Measurements from ENCODE around the gene IFNA7. TPM values are rescaled to one million over a fixed set of nuclear protein-coding genes. Genes with fewer than 3 reads are reported as not detected.
"Not testable (repeated sequence)": the region's sequence is repeated elsewhere in the genome, so short reads cannot be mapped to it uniquely, and the experiment has no call there.

Gene IFNA7
- polyA plus RNA-seq (ENCODE audit: insufficient read length in 3 of 3), result not detected
- long read RNA-seq, donor 1, result 0 reads
- long read RNA-seq, donor 2, result 0 reads
- long read RNA-seq, donor 3, result 0 reads
- long read RNA-seq, donor 4, result 0 reads
- long read RNA-seq, donor 5, result 0 reads
- long read RNA-seq, donor 6, result 0 reads
- long read RNA-seq, donor 7, result 0 reads
- long read RNA-seq, donor 8, result 0 reads
- long read RNA-seq, donor 9, result 0 reads
- long read RNA-seq, donor 10, result 0 reads
- long read RNA-seq, donor 11, result 0 reads
- long read RNA-seq, donor 12, result 0 reads
- long read RNA-seq, donor 13, result 0 reads
- long read RNA-seq, donor 14, result 0 reads
- long read RNA-seq, donor 15, result 0 reads
- long read RNA-seq, donor 16, result 0 reads

DNA sequence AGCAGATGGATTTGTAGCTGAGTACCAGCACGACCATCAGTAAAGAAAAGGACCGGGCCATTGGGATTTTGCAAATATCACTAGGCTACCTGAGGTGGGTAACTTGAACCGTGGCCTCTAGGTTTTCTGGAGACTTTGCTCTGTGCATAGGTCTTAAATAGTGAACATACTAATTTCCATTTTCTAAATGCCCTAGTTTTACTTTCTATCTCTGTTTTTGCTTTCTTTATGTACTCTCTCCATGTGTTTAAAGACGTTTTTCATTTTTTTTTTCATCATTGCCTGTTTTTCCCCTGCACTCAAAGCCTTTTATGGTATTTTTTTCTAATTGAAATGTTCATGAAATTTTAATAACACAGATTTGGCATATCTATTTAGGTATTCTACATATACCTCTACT is at the start of gene IFNA7:
IFNA7 (minus strand) TSS at position 101 of the 400 bp plus-strand sequence; CDS start at position 61, 40 bp downstream.
- not testable (repeated sequence) for DNase-seq (ENCODE audit: extremely low read depth in 1 of 11, low read depth in 9 of 11, low spot score in 4 of 11)

- DNase-seq (ENCODE audit: extremely low read depth in 1 of 11, low read depth in 9 of 11, low spot score in 4 of 11), result no peak
Observed at GRCh38 chr9:21251638-21252037, 49.6 kb upstream of the IFNA7 start.

GRCh38 chr9:21251190-21251589 is 49.2 kb upstream of the IFNA7 start:
- no peak for DNase-seq (ENCODE audit: extremely low read depth in 1 of 11, low read depth in 9 of 11, low spot score in 4 of 11)

DNA sequence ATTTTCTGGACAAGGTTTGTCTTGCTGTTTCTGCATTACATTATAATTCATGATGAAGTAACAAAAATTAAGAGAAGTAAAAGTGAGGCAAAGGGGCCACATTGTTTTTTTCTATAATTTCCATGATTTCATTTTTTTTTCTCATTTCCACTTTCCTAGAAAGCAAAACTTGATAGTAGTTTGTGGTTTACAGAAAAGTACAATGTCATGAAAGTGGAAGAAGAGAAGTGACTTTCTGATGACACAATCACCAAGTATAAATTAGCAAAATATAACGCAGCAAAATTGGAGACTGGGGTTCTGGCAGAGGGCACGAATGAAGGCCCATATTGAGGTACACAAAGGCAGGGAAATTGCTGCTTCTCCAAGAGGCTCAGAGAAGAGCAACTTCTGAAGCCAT is 42.8 kb upstream of the IFNA7 start:
- DNase-seq (ENCODE audit: extremely low read depth in 1 of 11, low read depth in 9 of 11, low spot score in 4 of 11), result no peak

DNA sequence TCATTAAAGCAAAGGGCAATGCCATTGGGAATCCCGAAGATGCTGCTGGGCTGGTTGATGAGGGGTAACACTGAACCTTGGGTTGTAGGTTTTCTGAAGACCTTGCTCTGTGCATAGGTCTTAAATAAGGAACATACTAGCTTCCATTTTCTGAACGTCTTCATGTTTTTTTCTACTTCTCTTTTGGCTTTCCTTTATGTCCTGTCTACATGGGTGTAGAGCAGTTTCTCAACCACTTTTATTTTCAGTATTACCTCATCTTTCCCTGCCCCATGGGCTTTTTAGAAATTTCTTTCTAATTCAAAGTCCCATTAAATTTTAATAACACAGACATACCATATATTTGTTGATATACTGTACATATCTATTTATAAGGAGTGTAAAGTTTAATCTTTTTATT is 37.9 kb upstream of the IFNA7 start, which contains the start of gene IFNA14:
IFNA14 (minus strand) TSS at position 95 of the 400 bp plus-strand sequence; CDS start at position 25, 70 bp downstream.
- DNase-seq (ENCODE audit: extremely low read depth in 1 of 11, low read depth in 9 of 11, low spot score in 4 of 11), result no peak

GRCh38 chr9:21236360-21236714 is 34.3 kb upstream of the IFNA7 start:
- not testable (repeated sequence) for DNase-seq (ENCODE audit: extremely low read depth in 1 of 11, low read depth in 9 of 11, low spot score in 4 of 11)

GRCh38 chr9:21235468-21236359 is 33.7 kb upstream of the IFNA7 start:
- DNase-seq (ENCODE audit: extremely low read depth in 1 of 11, low read depth in 9 of 11, low spot score in 4 of 11), result peak in 5 of 11 donors; percentile 3 to 14 (median 7)

- no peak for DNase-seq (ENCODE audit: extremely low read depth in 1 of 11, low read depth in 9 of 11, low spot score in 4 of 11)
Observed at GRCh38 chr9:21234153-21234687, 32.2 kb upstream of the IFNA7 start.

- no peak for DNase-seq (ENCODE audit: extremely low read depth in 1 of 11, low read depth in 9 of 11, low spot score in 4 of 11)
Observed at GRCh38 chr9:21233258-21233657, 31.3 kb upstream of the IFNA7 start.

GRCh38 chr9:21228122-21228521 is 26.1 kb upstream of the IFNA7 start, which contains the start of gene IFNA17:
Gene IFNA17 (minus strand): TSS chr9:21228222. CDS start chr9:21228173, 49 bp downstream.
- DNase-seq (ENCODE audit: extremely low read depth in 1 of 11, low read depth in 9 of 11, low spot score in 4 of 11), result no peak

- DNase-seq (ENCODE audit: extremely low read depth in 1 of 11, low read depth in 9 of 11, low spot score in 4 of 11), result not testable (repeated sequence)
Observed at GRCh38 chr9:21217211-21217610, 15.2 kb upstream of the IFNA7 start, which contains the start of gene IFNA16. Gene IFNA16 (minus strand): TSS chr9:21217311. CDS start chr9:21217305, 6 bp downstream.

GRCh38 chr9:21213411-21214326 is 11.7 kb upstream of the IFNA7 start:
- not testable (repeated sequence) for DNase-seq (ENCODE audit: extremely low read depth in 1 of 11, low read depth in 9 of 11, low spot score in 4 of 11)

- not testable (repeated sequence) for DNase-seq (ENCODE audit: extremely low read depth in 1 of 11, low read depth in 9 of 11, low spot score in 4 of 11)
Observed at GRCh38 chr9:21212160-21212559, 10.2 kb upstream of the IFNA7 start.

DNA sequence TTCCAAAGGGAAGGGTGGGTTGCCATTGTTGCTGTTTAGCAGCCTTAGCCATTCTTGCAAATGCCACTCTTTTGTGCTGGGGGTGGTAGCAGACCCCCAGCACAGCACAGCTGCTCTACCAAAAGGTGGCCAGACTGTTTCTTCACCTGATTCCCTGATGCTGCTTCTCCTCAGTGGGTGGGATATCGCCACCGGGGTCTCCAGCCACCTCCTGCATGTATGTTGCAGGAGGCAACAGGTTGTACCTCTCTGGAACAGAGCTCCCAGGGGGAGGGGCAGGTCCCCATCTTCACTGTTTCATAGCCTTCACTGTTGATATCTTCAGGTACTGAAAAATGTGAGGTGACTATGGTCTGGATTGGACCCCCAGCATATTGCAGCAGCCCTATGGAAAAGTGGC is 8.8 kb upstream of the IFNA7 start:
- not testable (repeated sequence) for DNase-seq (ENCODE audit: extremely low read depth in 1 of 11, low read depth in 9 of 11, low spot score in 4 of 11)

DNA sequence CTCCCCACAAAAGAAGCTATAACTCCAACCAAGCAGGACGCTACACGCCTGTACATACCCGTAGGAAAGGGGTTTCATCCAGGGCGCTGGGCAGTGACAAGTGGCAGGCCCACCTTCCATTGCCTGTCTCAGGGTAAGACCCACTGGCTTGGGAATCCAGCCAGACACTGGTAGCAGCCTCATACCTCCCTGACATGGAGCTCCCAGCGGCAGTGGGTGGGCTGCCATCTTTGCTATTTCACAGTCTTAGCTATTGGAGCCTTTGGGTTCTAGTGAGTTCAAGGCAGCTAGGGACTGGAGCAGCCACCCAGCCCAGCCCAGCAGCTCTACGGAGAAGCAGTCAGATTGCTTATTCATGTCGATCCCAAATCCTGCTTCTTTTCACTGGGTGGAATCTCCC is 8.3 kb upstream of the IFNA7 start:
- DNase-seq (ENCODE audit: extremely low read depth in 1 of 11, low read depth in 9 of 11, low spot score in 4 of 11), result no peak

- DNase-seq (ENCODE audit: extremely low read depth in 1 of 11, low read depth in 9 of 11, low spot score in 4 of 11), result not testable (repeated sequence)
Observed at GRCh38 chr9:21207043-21207442, 5.0 kb upstream of the IFNA7 start, which contains the start of gene IFNA10. Gene IFNA10 (minus strand): TSS chr9:21207143. CDS start chr9:21207097, 46 bp downstream.

- no peak for DNase-seq (ENCODE audit: extremely low read depth in 1 of 11, low read depth in 9 of 11, low spot score in 4 of 11)
Observed at GRCh38 chr9:21205204-21205603, 3.2 kb upstream of the IFNA7 start.
